Smooth muscle cell (in vitro differentiated cells): ENCODE data around the gene ZFAND3. TPM values are rescaled to one million over a fixed set of nuclear protein-coding genes. Genes with fewer than 3 reads are reported as not detected.

ENCODE experiments used
- DNase-seq: peaks from one replicate; lab custom pipeline; 2025; ENCODE audit not compliant: unreplicated experiment; lab: John Stamatoyannopoulos, UW
- H2AFZ ChIP-seq: fragments of 200-600 bp; sonication (generic); 2 replicates; pipeline ENCODE4 v1.6.0; 2016; ENCODE audit warnings: antibody characterized with exemption, low read depth, mild to moderate bottlenecking
- H3F3A ChIP-seq: fragments of 200-600 bp; sonication (generic); 2 replicates; pipeline ENCODE4 v1.6.0; 2017; ENCODE audit warnings: antibody characterized with exemption, low read depth
- H3K27ac ChIP-seq: fragments of 200-600 bp; sonication (generic); 2 replicates; pipeline ENCODE4 v1.5.1; 2016; ENCODE audit warnings: low read depth, mild to moderate bottlenecking
- H3K27me3 ChIP-seq: fragments of 200-600 bp; sonication (generic); 2 replicates; pipeline ENCODE4 v1.6.1; 2016; ENCODE audit warnings: low read depth, mild to moderate bottlenecking
- H3K36me3 ChIP-seq: fragments of 200-600 bp; sonication (generic); 2 replicates; pipeline ENCODE4 v1.5.1; 2016; ENCODE audit warnings: low read depth
- H3K4me1 ChIP-seq: fragments of 200-600 bp; sonication (generic); 2 replicates; pipeline ENCODE4 v1.5.1; 2016; ENCODE audit warnings: low read depth
- H3K4me2 ChIP-seq: fragments of 200-600 bp; sonication (generic); 2 replicates; pipeline ENCODE4 v1.6.0; 2016; ENCODE audit warnings: mild to moderate bottlenecking
- H3K4me3 ChIP-seq: fragments of 200-600 bp; sonication (generic); 2 replicates; pipeline ENCODE4 v1.5.1; 2016; ENCODE audit warnings: mild to moderate bottlenecking
- H3K79me2 ChIP-seq: fragments of 200-600 bp; sonication (generic); 2 replicates; pipeline ENCODE4 v1.6.0; 2016; ENCODE audit warnings: low read depth, mild to moderate bottlenecking
- H3K9ac ChIP-seq: fragments of 200-600 bp; sonication (generic); 2 replicates; pipeline ENCODE4 v1.6.0; 2016; ENCODE audit warnings: low read depth
- H3K9me3 ChIP-seq: fragments of 200-600 bp; sonication (generic); replicated peaks from 2 replicates; pipeline ENCODE4 v1.5.1; 2016; ENCODE audit warnings: low read depth
- H4K20me1 ChIP-seq: fragments of 200-600 bp; sonication (generic); 2 replicates; pipeline ENCODE4 v1.6.0; 2016; ENCODE audit warnings: low read depth
- WGBS: methylation state at CpG from one replicate; pipeline ENCODE4 v1.1.7; 2016; ENCODE audit warnings: low lambda C conversion rate; 5-methylcytosine and 5-hydroxymethylcytosine counted together
- polyA plus RNA-seq: library from polyadenylated mRNA; unstranded; fragments of >200 nt; fragmentation: Nextera tagmentation; extraction: Ambion mirVana; gene quantifications from 2 replicates; pipeline ENCODE4 v1.2.1, GENCODE V29; 2016
- total RNA-seq: library from RNA; depleted of rRNA; stranded (reverse); fragments of >200 nt; gene quantifications from 2 replicates; pipeline ENCODE4 v1.2.3, GENCODE V29; 2014
- TF ChIP-seq, protein P1 (sequence below): fragments of 200-600 bp; sonication (generic); IDR thresholded peaks from 2 replicates; pipeline ENCODE4 v1.5.1; 2017; ENCODE audit warnings: borderline replicate concordance, mild to moderate bottlenecking, antibody characterized with exemption; ENCODE audit not compliant: insufficient read depth, poor library complexity, severe bottlenecking

Gene ZFAND3
- total and polyA plus RNA-seq, 2 experiments from 2014 or later = 27.6 to 40.5 TPM

DNA sequence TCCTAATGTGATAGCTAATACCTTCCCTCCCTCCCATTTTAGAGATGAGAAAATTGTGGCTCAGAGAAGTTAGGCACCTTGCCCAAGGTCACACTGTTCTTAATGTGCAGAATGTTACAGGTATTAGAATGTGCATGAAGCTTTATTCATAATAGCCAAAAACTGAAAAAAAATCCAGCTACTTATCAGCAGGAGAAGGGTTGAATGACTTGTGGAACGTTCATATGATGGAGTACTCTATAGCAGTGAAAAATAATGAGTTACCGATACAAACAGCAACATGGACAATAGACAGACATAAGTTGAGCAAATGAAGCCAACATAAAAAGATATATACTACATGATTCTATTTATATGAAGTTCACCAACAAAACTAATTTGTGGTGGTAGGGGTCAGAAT lies 37.7 kb upstream of the ZFAND3 start:
- peaks cover 22% of the 10 kb centered on the region for H3K4me1 ChIP-seq
- H3K27me3 ChIP-seq = peaks cover 7% of the 10 kb centered on the region
- H3K27ac ChIP-seq = no peak overlapping the region
- TF ChIP-seq, protein P1, sequence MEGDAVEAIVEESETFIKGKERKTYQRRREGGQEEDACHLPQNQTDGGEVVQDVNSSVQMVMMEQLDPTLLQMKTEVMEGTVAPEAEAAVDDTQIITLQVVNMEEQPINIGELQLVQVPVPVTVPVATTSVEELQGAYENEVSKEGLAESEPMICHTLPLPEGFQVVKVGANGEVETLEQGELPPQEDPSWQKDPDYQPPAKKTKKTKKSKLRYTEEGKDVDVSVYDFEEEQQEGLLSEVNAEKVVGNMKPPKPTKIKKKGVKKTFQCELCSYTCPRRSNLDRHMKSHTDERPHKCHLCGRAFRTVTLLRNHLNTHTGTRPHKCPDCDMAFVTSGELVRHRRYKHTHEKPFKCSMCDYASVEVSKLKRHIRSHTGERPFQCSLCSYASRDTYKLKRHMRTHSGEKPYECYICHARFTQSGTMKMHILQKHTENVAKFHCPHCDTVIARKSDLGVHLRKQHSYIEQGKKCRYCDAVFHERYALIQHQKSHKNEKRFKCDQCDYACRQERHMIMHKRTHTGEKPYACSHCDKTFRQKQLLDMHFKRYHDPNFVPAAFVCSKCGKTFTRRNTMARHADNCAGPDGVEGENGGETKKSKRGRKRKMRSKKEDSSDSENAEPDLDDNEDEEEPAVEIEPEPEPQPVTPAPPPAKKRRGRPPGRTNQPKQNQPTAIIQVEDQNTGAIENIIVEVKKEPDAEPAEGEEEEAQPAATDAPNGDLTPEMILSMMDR = no peak
- 95% methylated on average over 2 of the region's 2 CpGs for WGBS
- no peak for DNase-seq
- H3K36me3 ChIP-seq = no peaks in the 10 kb centered on the region
- no peaks in the 10 kb centered on the region for H3K9me3 ChIP-seq
- no peaks in the 10 kb centered on the region for H4K20me1 ChIP-seq
- H3F3A ChIP-seq = peaks cover 4% of the 10 kb centered on the region
- H2AFZ ChIP-seq = no peak overlapping the region
- H3K4me2 ChIP-seq = no peak overlapping the region
- H3K79me2 ChIP-seq = no peaks in the 10 kb centered on the region
- no peak overlapping the region for H3K9ac ChIP-seq
- H3K4me3 ChIP-seq = no peak overlapping the region

DNA sequence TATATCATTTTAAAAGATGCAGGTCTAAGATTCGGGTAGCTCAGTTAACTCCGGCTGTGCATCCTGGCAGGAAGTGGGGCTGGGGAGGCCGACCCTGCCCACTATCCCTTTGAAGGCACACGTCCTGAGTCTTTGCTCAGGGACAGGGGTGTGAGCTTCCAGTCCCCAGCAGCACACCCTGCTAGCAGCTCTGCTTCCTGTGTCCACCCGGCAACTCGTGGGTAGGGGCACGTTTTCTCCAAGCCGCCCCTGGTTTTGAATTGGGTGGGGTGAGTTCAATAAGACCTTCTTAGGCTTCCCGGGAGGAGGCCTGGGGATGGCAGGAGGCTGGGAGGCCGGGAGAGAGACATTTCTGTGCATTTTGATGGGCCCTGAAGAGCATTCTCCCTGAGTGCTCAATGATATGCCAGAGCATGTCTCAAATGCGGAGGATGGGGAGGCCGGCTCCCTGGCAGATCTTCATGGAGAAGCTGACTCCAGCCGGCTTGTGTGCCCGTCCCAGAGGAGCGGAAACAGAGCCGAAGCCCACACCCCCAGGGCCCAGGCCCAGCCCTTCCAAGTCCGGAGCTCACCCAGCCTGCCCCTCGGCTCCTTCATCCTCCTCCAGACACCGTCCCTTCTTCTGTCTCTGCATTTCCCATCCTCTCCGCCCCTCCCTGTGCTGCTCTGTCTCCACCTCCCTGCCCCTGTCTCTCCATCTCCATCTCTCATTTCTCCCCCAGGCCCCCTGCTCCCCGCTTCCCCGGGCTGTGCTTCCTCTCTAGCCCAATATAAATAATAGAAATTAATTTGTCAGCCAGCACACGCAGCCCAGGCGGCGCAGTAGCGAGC lies 36.3 kb upstream of the ZFAND3 start:
- DNase-seq = no peak
- Histone ChIP-seq H3K4me1 (peaks cover 22% of the 10 kb centered on the region), H3K9ac (peak overlapping the region; percentile 24), H3K79me2 (no peaks in the 10 kb centered on the region), H3K36me3 (no peaks in the 10 kb centered on the region), H3K27ac (peak overlapping the region; percentile 8), H2AFZ (peak overlapping the region; percentile 100), H3F3A (peaks cover 4% of the 10 kb centered on the region), H3K4me2 (peak overlapping the region; percentile 93), H3K9me3 (no peaks in the 10 kb centered on the region), H3K4me3 (peak overlapping the region; percentile 59), H3K27me3 (peaks cover 3% of the 10 kb centered on the region), H4K20me1 (no peaks in the 10 kb centered on the region)
- 25% methylated on average over 25 of the region's 26 CpGs for WGBS
- TF ChIP-seq, protein P1 = no peak

DNA sequence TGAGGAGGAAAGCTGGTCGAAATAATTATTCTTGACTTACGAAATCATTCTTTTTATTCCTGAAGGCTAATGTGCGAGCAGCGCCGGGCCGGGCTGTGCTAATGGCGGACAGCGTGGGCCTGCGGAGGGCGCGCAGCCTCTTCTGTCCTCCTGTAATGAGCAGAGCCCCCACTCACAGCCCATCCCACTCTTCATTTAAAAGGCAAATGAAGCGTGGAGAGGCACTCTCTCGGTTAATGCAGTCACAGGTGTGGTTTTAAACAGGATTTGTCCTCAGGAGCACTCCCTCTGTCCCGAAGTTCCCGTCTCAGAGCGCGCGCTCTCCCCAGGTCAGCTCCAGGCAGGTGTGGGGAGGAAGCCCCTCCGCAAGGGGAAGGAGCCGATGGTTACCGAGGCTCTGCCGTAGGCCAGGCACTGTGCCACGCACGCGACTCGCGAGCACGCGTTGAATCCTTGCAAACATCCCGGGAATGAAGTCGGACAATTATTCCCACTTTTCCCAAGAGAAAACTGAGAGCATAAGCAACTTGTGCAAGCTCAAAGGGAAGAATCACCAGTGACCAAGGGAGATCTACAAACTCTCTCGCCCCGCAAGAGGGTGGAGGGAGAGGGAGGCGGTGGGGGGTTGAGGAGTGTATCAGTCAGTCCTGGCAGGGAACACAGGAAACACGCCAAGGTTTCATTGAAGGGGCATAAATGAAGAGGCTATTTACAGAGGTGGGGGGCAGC lies 35.5 kb upstream of the ZFAND3 start:
- H3K9ac ChIP-seq = peak overlapping the region; percentile 24
- H3K9me3 ChIP-seq = no peaks in the 10 kb centered on the region
- no peaks in the 10 kb centered on the region for H3K36me3 ChIP-seq
- H3K27me3 ChIP-seq = no peaks in the 10 kb centered on the region
- peak overlapping the region; percentile 93 for H3K4me2 ChIP-seq
- WGBS = 13% methylated on average over 35 of the region's 35 CpGs
- TF ChIP-seq, protein P1 = no peak
- H3K4me3 ChIP-seq = peak overlapping the region; percentile 59
- peaks cover 4% of the 10 kb centered on the region for H3F3A ChIP-seq
- H2AFZ ChIP-seq = peak overlapping the region; percentile 100
- H3K79me2 ChIP-seq = no peaks in the 10 kb centered on the region
- peak overlapping the region; percentile 8 for H3K27ac ChIP-seq
- DNase-seq = no peak
- H4K20me1 ChIP-seq = no peaks in the 10 kb centered on the region
- peaks cover 22% of the 10 kb centered on the region for H3K4me1 ChIP-seq
